Adipose tissue (tissue), 3 donors: Measurements from ENCODE around the gene PRKCE. TPM values are rescaled to one million over a fixed set of nuclear protein-coding genes. Genes with fewer than 3 reads are reported as not detected.

Experiments
- H3K27ac ChIP-seq: one replicate; pipeline ENCODE4 v1.5.1; 2013; ENCODE audit warnings: low read depth, low read length
- WGBS, 3 donors: extraction: QIAGEN DNeasy Blood & Tissue Kit; methylation state at CpG; one replicate each; pipeline ENCODE4 v1.1.7; 2013; 5-methylcytosine and 5-hydroxymethylcytosine counted together
- polyA plus RNA-seq, 3 donors: library from polyadenylated mRNA; stranded (reverse); fragments of 200-250 nt; gene quantifications; one replicate each; pipeline ENCODE4 v1.2.3, GENCODE V29; 2013
- donor health status: healthy with polysubstance abuse.
- donor health status: Bipolar disorder and iron deficiency.
- donor health status: healthy.

The PRKCE gene
- polyA plus RNA-seq, 3 donors, result 2.8 to 4.6 (median 3.5) TPM

DNA sequence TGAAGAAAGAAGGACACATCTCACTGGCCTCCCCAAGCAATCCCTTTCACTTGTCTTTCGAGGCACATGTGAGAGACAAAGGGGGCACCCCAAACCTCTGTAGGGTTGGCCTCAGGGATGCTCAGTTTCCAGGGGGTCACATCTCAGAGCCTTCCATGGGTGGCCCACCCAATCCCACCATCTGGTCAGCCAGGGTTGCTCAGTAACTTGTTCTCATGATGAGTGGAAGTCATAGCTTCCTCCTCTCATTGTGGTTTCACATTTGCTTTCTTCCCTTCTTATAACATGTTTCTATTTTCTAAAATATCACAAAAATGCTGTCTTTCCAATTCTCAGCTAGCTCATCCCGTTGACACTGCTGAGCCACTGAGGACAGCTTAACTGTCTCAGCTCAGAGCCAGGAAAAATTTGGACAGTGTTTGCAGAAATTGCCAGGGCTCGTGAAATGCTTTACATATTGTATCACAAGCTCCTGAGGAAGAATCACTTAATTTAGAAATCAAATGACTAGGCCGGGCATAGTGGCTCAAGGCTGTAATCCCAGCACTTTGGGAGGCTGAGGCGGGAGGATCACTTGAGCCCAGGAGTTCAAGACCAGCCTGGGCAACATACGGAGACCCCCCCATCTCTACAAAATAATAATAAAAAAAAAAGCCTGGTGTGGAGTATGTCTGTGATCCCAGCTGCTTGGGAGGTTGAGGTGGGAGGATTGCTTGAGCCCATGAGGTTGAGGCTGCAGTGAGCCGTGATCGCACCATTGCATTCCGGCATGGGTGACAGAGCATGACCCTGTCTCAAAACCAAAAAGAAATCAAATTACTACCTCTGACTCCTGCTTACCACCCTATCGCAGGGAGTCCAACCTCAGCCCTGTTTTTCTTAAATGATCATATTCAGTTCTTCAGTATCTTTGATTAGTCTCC is 129.3 kb downstream of the PRKCE start:
- no peak overlapping the region for H3K27ac ChIP-seq

DNA sequence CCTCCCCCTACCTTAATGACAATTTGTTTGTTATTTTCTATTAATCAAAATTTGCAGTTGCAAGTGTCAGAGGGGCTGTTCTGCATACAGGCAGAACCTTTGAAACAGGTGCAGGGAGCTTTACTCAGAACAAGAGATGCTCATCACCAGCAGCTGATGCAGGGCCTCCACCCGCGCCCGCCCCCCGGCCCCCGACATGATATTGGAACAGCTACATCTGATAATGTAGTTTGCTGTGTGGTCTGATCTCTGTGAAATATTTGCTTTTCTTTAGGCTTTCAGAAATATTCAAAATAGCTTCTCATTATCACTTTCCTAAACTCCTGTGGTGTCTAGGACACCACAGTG is 130.0 kb downstream of the PRKCE start:
- WGBS, 3 donors, result 90 to 96% (median 90%) methylated on average over 5 of the region's 5 CpGs
- no peak overlapping the region for H3K27ac ChIP-seq

More for the DNA sequence above, 129.3 kb downstream of the PRKCE start:
- 79 to 92% (median 79%) methylated on average over 10 of the region's 10 CpGs for WGBS, 3 donors

DNA sequence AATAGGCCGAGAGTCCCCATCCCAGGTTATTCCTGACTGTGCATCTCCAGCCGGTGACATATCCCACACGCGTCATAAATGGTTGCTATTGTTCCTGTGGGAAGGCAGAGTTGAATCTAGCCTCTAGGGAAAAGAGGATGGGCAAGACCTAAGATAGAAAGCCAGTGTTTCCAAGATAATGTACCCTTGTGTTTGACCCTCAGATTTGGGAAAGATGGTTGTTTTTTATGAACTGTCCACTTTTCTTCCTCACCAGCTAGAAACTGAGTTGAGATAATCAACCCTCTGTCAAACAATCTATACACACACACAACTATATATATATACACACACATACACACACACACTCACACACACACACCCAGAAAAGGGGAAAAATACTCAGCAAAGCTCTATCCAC is 131.0 kb downstream of the PRKCE start:
- H3K27ac ChIP-seq, result no peak overlapping the region
- 93 to 95% (median 95%) methylated on average over 4 of the region's 4 CpGs for WGBS, 3 donors

DNA sequence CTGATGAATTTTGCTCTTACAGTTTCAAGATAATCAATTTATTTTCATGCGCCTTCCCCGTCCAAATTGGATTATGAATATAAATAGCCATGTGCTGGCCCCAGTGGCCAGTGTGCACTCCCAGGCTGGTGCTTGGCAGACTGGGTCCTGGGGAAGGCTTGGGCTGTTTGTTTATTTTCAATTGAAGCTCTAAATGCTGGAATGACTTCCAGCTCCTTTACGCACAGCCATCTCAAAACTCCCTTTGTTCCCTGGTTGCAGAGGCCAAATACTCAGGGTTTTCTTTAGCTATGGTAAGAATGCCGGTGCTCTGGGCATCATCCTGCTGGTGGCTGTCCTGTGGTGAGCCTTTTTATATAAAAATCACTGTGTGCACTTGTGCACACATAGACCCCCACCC is 131.5 kb downstream of the PRKCE start:
- WGBS, 3 donors, result 83 to 91% (median 90%) methylated on average over 4 of the region's 4 CpGs
- H3K27ac ChIP-seq, result no peak overlapping the region

DNA sequence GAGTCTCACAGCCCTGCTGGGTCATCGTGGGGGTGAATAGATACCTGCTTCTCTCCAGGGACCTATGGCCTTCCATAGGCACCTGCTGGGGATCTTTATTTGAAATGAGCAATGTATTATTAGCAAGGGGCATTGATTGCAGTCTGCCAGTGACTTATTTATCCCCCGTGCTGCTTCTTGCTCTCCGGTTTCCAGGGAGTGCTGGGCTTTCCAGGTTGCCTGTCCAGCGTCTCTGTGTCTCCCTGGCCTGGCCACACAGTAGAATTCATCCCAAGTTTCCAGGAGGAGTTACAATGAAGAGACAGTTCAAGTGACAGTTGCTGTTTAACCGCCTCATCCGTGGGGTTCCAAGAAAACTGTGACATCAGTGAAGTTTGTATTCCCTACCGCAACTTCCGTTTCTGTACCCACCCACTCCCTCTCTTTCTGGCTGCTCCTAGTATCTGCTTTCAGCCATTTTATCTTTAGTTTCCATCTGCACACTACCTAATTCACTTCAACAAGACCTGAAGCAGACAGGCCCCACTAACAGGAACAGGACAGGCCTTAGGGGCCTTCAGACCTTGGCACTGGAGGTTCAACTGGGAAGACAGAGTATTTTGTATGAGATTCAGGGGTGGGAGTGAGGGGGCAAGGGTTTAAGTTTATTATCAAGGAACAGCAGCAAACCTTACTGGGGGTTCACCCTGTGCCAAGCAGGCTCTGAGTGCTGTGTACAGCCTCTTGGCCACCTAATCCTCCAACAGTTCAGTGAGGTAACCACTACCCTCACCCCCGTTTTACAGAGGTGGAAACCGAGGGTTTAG is 134.8 kb downstream of the PRKCE start:
- no peak overlapping the region for H3K27ac ChIP-seq
- WGBS, 3 donors, result 81 to 93% (median 83%) methylated on average over 10 of the region's 10 CpGs

DNA sequence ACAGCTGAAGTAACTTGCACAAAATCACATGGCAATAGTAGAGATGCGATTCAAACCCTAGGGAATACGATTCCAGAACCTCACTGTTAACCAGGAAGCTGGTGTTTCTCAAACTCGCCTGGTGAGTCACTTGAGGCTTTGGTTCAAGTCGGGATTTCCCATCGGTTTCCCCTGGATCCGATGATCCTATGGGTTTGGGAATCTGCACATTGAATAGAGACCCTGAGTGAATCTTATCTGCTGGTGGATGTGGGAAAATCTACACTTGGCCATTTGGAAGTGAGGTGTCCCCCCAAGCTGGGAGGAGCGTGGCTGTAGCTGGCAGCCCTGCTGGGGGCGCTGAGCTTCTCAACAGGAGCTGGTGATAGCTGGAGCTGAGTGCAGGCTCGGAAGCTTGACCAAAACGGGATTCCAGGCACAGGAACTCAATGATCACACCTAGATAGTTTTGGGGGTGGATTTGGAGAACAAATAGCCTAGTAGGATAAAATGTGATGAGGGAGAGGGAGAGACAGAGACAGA is 135.4 kb downstream of the PRKCE start:
- no peak overlapping the region for H3K27ac ChIP-seq
- 89 to 96% (median 91%) methylated on average over 10 of the region's 10 CpGs for WGBS, 3 donors

DNA sequence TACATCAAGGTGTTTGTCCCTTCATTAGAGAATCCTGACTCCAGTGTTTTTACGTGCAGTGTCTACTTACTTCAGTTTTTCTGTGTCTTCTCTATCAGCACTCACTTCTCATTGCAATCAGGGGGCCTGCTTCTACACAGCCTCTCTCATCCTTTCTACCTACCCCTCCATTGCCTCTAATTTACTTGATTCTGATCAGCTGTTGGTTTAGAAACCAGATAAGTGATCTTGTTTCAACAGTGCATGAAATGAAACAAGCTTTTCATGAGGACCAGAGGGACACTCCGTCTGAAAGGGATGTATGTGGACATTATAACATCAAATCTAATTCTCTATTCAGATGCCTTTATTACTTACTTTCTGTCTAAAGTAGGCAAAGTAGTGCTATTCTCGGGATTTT is 136.9 kb downstream of the PRKCE start:
- H3K27ac ChIP-seq, result no peak overlapping the region
- WGBS, 3 donors, result 94 to 96% (median 94%) methylated on average over 3 of the region's 3 CpGs

DNA sequence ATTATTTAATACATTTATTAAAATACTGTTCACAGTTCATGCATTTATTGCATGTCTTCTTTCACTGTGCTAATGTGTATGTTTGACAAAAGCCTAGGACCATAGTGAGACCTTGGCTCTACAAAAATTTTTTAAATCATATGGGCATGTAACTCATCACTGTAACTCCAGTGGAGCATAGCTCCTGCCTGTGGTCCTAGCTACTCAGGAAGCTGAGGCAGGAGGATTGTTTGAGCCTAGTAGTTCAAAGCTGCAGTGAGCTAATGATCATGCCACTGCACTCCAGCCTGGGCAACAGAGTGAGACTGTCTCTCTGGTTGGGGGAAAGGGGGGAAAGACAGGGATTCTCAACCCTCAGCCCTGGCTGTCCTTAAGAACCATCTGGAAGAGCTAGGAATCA is 137.8 kb downstream of the PRKCE start:
- H3K27ac ChIP-seq, result no peak overlapping the region

DNA sequence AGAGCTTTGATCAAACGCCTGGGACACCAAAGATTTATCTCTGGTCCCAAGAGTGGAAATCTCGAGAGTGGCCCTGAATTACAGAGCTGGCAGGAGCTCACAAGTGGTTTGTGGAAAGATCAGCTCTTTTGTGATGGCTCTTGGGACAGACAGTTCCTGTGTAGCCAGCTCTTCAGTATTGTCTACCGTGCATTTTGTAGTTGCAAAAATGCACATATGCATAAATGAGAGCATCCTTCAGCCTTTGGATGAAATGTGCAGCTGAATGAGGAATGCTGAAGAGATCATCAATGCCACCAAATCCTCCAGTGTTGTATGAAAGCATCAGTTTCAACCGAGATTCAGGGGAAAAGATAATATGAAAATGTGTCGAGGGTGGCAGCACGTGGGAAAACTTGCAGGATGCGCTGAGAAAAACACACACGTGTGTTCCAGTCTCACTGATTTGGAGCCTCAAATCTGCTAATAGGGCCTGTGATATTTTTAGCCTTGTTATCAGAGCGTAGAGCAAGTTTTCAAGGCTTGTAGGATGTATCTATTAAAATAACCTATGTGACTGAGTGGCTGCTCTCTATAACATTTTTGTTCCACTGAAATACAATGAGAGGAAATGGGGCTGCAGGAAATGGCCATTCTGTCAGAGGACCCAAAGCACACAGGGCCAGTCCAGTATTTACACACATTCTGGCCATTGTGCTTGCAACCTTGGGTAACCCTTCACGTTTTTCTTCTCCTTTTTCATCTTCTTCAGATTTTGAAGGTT is 138.7 kb downstream of the PRKCE start:
- no peak overlapping the region for H3K27ac ChIP-seq
- 36 to 67% (median 63%) methylated on average over 10 of the region's 10 CpGs for WGBS, 3 donors

DNA sequence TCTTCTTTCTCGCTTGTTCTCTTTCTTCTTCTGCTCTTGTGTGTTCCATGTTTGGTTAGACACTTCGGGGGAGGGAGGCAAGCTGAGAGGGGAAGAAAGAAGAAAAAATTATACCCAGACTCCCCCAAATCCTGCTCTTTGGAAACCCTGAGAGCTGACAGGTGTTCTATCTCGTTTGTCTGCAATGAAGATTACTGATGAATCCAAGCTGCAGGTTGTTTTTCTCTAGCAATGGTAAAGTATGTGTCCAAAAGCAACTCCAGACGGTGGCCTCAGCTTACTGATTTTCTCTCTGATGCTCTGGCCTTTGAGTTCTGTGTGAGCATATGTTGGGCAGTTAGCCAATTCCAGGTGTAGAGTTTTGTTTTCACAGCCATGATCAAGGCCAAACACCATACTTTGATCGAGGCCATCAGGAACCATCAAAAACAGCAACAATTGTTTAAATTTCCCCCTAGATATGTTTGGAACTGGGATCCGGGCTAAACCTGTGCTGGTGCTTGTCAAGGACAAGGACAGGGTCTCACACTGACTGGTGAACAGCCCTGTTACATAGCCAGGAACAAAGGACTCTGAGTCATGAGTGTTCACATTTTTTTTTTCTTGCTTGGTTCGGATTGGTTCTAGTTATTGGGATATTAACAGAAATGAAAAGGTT is 142.0 kb downstream of the PRKCE start:
- 44 to 71% (median 68%) methylated on average over 7 of the region's 7 CpGs for WGBS, 3 donors

DNA sequence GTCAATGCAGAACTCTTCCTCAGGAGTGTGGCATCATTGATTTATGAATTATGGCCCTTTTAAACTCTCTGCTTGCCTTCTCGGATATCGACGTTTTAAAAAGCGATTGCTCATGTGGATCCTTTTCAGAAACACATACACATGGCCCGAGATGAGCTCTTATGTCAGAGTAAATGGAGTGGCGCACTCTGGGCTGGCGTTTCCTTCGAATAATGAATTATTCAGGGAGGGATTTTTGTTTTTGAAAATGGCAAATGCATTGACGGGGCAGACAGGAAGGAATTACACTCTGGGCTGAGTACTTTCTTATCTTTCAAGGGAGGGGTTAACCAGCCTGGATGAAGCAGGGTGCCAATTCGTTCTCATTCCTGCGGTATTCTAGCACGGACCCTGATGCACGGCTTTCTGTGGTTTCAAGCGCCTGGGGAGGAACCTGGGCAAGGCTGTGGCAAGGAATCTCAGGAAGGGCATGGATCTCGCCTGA is 142.7 kb downstream of the PRKCE start:
- 42 to 74% (median 55%) methylated on average over 15 of the region's 15 CpGs for WGBS, 3 donors
- no peak overlapping the region for H3K27ac ChIP-seq

More for the DNA sequence above, 142.0 kb downstream of the PRKCE start:
- H3K27ac ChIP-seq, result no peak overlapping the region

DNA sequence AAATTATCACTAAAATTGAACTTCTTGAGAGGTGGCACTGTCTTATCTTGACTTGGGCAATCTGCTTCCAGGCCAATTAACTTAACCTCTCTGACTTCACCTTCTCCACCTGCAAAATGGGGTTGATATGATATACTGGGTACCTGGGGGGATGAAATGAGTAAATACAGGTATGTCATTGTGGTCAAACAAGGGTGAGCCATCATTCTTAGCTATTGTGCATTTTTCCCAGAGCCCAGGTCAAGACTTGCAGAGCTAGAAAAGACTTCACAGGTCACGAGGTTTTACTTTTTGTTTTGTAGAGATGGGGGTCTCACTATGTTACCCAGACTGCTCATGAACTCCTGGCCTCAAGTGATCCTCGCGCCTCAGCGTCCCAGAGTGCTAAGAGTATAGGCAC is 145.0 kb downstream of the PRKCE start:
- no peak overlapping the region for H3K27ac ChIP-seq
- 75 to 87% (median 85%) methylated on average over 4 of the region's 4 CpGs for WGBS, 3 donors

DNA sequence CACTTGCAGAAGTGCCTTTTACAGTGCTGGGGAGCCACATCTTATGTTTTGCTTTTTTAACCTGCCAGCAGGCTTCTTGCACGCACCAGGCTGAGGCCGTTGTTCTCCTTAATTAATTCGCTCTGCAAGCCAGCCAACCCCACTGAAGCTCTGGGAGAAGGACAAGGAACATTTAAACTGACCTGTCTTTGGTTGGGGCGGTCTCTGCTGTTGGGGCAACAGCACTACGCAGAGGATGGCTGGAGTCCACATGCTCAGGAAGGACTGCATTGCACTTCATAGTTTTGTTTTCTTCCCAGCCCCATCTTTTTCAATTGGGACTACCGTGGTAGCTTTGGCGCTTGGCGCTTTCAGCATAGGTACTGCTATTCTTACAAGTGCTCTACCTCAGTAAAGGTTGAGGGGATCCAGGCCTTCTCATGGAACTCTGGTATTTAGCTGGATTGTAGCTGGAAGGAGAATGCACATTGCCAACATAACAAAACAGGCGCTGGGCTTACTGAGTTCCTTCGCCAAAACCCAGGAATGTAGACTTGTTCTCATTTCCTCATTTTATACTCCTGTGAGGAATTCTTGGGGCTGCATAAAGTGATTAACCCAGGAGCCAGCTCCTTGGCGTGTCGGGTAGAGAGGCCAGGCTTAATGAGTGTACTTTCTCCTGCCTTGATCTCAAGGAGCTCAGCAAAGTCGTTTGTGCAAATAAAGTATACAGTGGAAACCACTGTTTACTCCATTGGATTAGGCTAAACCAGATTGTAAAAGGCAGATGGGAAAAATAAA is 146.2 kb downstream of the PRKCE start:
- no peak overlapping the region for H3K27ac ChIP-seq
- WGBS, 3 donors, result 93 to 95% (median 94%) methylated on average over 13 of the region's 13 CpGs

DNA sequence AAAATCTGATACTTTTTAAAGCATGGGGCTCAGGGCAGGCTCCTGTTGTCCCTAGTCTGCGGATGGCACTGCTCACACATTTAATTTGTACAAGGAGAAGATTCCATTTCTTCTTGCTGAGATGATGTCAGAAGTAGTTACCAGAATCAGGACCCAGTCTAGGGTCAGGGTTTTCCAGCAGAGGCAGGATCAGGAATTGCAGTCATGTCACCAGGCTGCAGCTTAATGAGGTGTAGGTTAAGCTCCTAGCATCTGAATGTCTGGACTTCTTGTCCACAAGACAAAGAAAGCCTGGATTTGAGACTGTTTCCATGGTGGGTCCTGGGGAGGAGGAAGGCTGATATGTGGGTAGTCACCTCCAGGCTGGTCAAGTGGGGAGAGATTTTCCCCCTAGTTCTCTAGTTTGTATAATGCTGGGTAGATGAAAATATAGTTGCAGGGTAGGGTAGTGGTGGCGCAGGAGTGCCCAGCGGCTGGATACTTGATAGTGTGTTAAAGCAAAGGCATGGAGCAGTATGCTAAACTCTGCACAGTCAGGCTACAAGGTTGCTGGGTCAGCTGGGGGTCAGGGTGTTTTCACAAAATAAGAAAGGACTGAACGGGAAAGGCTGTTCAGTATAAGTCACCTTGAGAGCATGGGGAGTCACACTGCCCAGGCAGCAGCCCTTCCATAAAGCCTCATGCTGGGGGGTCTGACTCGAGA is 148.4 kb downstream of the PRKCE start:
- H3K27ac ChIP-seq, result no peak overlapping the region
- 87 to 100% (median 92%) methylated on average over 5 of the region's 5 CpGs for WGBS, 3 donors

DNA sequence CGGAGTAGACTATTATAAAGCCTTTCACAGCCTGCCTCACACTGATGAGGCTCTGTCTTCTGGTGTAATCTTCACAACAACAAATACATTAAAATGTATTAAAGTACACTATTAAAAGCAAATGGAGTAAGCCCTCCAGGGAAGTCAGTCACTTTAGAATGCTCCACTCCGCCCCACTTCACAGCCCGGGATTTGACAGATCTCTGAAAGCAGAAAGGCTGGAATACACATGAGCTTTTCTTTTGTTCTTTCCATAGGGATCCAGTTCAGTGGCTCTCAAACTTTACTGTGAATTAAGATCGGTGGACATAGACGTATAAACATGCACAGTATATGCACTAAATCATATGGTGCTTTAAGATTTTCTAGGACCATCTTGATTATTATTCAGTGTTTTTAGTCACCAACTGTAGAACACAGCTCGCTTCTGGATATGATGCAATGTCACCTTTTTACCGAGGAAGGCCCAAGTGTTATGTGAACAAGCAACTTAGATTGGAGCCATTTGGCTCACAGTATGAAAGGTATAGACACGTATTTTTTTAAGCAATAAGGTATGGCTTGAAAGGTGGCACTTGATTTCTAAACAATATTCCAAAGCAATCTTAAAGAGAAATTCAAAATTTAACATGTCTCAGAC is 151.1 kb downstream of the PRKCE start:
- H3K27ac ChIP-seq, result no peak overlapping the region
- 87 to 92% (median 88%) methylated on average over 8 of the region's 8 CpGs for WGBS, 3 donors

DNA sequence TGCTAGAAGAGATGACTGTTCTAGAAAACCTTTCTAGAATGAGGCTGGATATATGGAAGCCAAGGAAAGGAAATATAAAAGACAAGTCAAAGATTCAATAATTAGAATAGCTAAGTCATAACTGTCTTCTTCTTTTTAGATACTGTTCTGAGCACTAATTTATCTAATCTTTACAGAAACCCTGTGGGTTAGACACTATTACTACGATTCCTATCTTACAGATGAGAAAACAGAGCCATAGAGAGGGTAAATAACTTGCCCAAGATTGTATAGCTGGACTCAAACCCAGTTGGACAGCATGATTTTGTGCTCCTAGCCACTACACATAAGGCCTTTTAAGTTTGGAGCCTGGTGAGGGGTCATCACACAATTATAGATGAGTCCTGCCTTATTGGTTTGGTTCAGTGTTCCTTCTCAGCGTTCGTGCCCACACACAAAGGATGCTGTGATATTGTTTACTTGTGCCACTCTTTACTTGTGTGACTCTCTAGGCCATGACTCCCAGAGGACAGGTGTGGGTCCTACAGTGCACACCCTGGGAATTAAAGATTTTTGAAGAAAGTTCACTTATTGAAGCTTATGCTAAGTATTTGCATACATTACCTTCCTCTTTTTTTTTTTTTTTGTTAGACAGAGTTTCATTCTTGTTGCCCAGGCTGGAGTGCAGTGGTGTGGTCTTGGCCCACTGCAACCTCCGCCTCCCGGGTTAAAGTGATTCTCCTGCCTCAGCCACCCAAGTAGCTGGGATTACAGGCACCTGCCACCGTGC is 153.7 kb downstream of the PRKCE start:
- WGBS, 3 donors, result 95 to 97% (median 96%) methylated on average over 6 of the region's 6 CpGs
- no peak overlapping the region for H3K27ac ChIP-seq
